HFF-Myc (cell line): Measurements from ENCODE around the gene AKNA.

ENCODE experiments used
- DNase-seq: peaks from one replicate; pipeline ENCODE4 v3.0.0-alpha.2; 2011; ENCODE audit warnings: low read depth; ENCODE audit errors: extremely low read depth
- H3K4me3 ChIP-seq: replicated peaks from 2 replicates; pipeline ENCODE4 v1.5.1; 2011; ENCODE audit warnings: low read depth, mild to moderate bottlenecking, control low read depth, low read length
- CTCF ChIP-seq: IDR thresholded peaks from 2 replicates; pipeline ENCODE4 v1.5.1; 2012; ENCODE audit warnings: mild to moderate bottlenecking, low read depth, low read length, control low read depth; ENCODE audit errors: missing control alignments

The AKNA gene

GRCh38 chr9:114290561-114290986 is 97.2 kb downstream of the AKNA start:
- H3K4me3 ChIP-seq = no peak overlapping the region
- no peak for TF ChIP-seq CTCF
- no peak for DNase-seq

GRCh38 chr9:114289571-114290481 is 98.0 kb downstream of the AKNA start:
- no peak for TF ChIP-seq CTCF
- no peak overlapping the region for H3K4me3 ChIP-seq
- no peak for DNase-seq

- no peak for DNase-seq
- TF ChIP-seq CTCF = no peak
- no peak overlapping the region for H3K4me3 ChIP-seq
Measured at GRCh38 chr9:114289106-114289505, 98.7 kb downstream of the AKNA start.

- no peak overlapping the region for H3K4me3 ChIP-seq
- DNase-seq = no peak
- TF ChIP-seq CTCF = no peak
Measured at GRCh38 chr9:114288193-114289091, 99.3 kb downstream of the AKNA start.

- no peak for TF ChIP-seq CTCF
- no peak overlapping the region for H3K4me3 ChIP-seq
- no peak for DNase-seq
Measured at GRCh38 chr9:114287763-114288192, 100.0 kb downstream of the AKNA start.

- no peak overlapping the region for H3K4me3 ChIP-seq
- no peak for TF ChIP-seq CTCF
- DNase-seq = no peak
Measured at GRCh38 chr9:114287001-114287762, 100.6 kb downstream of the AKNA start.
